ENCODE measurements around the gene PFKFB4. TPM values are rescaled to one million over a fixed set of nuclear protein-coding genes. Genes with fewer than 3 reads are reported as not detected.

Gene PFKFB4
- total RNA-seq, 4 donors from 2014 or later, result 1.8 to 2.9 (median 1.9) TPM

- no peak for DNase-seq (ENCODE audit: extremely low spot score)
- no peaks in the 10 kb centered on the region for H3K9me3 ChIP-seq
- H3K27me3 ChIP-seq, result peaks cover 0 to 46% (median 0%) of the 10 kb centered on the region in 4 donors
- TF ChIP-seq POLR2A (IDR thresholded peaks at IDR 0.05; ENCODE audit: low read depth) (no peak), EP300 (IDR thresholded peaks at IDR 0.05) (no peak), CTCF (IDR thresholded peaks at IDR 0.05) (no peak), POLR2AphosphoS5 (IDR thresholded peaks at IDR 0.05) (no peak)
- peaks cover 0 to 22% (median 4%) of the 10 kb centered on the region in 4 donors for H3K36me3 ChIP-seq
- no peak overlapping the region for H3K4me3 ChIP-seq
- intact Hi-C loops (cut with DNase I), result no loop called here
- 96% methylated on average over 9 of the region's 21 CpGs for WGBS
- peaks cover 21 to 34% (median 24%) of the 10 kb centered on the region in 4 donors for H3K4me1 ChIP-seq
- no peak overlapping the region for H3K27ac ChIP-seq (replicated peaks in 1 of 4)
Observed at GRCh38 chr3:48592519-48593087, 36.0 kb upstream of the PFKFB4 start.

GRCh38 chr3:48591886-48592518 lies 35.4 kb upstream of the PFKFB4 start:
- peaks cover 0 to 46% (median 0%) of the 10 kb centered on the region in 4 donors for H3K27me3 ChIP-seq
- peaks cover 0 to 23% (median 0%) of the 10 kb centered on the region in 4 donors for H3K36me3 ChIP-seq
- H3K9me3 ChIP-seq, result no peaks in the 10 kb centered on the region
- no peak for TF ChIP-seq POLR2AphosphoS5 (IDR thresholded peaks at IDR 0.05)
- TF ChIP-seq EP300 (IDR thresholded peaks at IDR 0.05), result no peak
- TF ChIP-seq CTCF (IDR thresholded peaks at IDR 0.05), result no peak
- TF ChIP-seq POLR2A (IDR thresholded peaks at IDR 0.05; ENCODE audit: low read depth), result no peak
- no peak overlapping the region for H3K4me3 ChIP-seq
- intact Hi-C loops (cut with DNase I), result no loop called here
- 85% methylated on average over 9 of the region's 22 CpGs for WGBS
- H3K27ac ChIP-seq (replicated peaks in 1 of 4), result no peak overlapping the region
- DNase-seq (ENCODE audit: extremely low spot score), result no peak
- peaks cover 19 to 28% (median 23%) of the 10 kb centered on the region in 4 donors for H3K4me1 ChIP-seq

GRCh38 chr3:48591436-48591835 lies 34.8 kb upstream of the PFKFB4 start:
- WGBS, result 79% methylated on average over 6 of the region's 14 CpGs
- TF ChIP-seq CTCF (IDR thresholded peaks at IDR 0.05) (no peak), POLR2A (IDR thresholded peaks at IDR 0.05; ENCODE audit: low read depth) (no peak), POLR2AphosphoS5 (IDR thresholded peaks at IDR 0.05) (no peak), EP300 (IDR thresholded peaks at IDR 0.05) (no peak)
- Histone ChIP-seq H3K36me3 (peaks cover 0 to 29% (median 0%) of the 10 kb centered on the region in 4 donors), H3K27me3 (peaks cover 0 to 46% (median 0%) of the 10 kb centered on the region in 4 donors), H3K9me3 (no peaks in the 10 kb centered on the region), H3K27ac (replicated peaks in 1 of 4) (no peak overlapping the region), H3K4me1 (peaks cover 19 to 25% (median 22%) of the 10 kb centered on the region in 4 donors), H3K4me3 (no peak overlapping the region)
- no peak for DNase-seq (ENCODE audit: extremely low spot score)
- intact Hi-C loops (cut with DNase I), result no loop called here

GRCh38 chr3:48588230-48588629 lies 31.6 kb upstream of the PFKFB4 start:
- no peak for TF ChIP-seq EP300 (IDR thresholded peaks at IDR 0.05)
- TF ChIP-seq POLR2A (IDR thresholded peaks at IDR 0.05; ENCODE audit: low read depth), result no peak
- TF ChIP-seq POLR2AphosphoS5 (IDR thresholded peaks at IDR 0.05), result no peak
- TF ChIP-seq CTCF (IDR thresholded peaks at IDR 0.05), result no peak
- WGBS, result 80% methylated on average over 14 of the region's 15 CpGs
- peaks cover 0 to 47% (median 2%) of the 10 kb centered on the region in 4 donors for H3K36me3 ChIP-seq

More at GRCh38 chr3:48588230-48588629, 31.6 kb upstream of the PFKFB4 start:
- DNase-seq (ENCODE audit: extremely low spot score), result no peak
- intact Hi-C loops (cut with DNase I), result no loop called here
- no peak overlapping the region for H3K4me3 ChIP-seq
- H3K9me3 ChIP-seq, result no peaks in the 10 kb centered on the region
- no peak overlapping the region for H3K27ac ChIP-seq (replicated peaks in 1 of 4)
- no peaks in the 10 kb centered on the region for H3K4me1 ChIP-seq
- peaks cover 0 to 19% (median 0%) of the 10 kb centered on the region in 4 donors for H3K27me3 ChIP-seq
